ENCODE results near the gene SMYD3. TPM values are rescaled to one million over a fixed set of nuclear protein-coding genes. Genes with fewer than 3 reads are reported as not detected.
"Not testable (repeated sequence)": the region's sequence is repeated elsewhere in the genome, so short reads cannot be mapped to it uniquely, and the experiment has no call there.

The SMYD3 gene
- total RNA-seq, 1 donor: 31.2 TPM

GRCh38 chr1:246367041-246367440 lies 140.0 kb downstream of the SMYD3 start:
- no peak for DNase-seq (ENCODE audit: low read depth in 2 of 3, low spot score in 2 of 3)

- no peak for DNase-seq (ENCODE audit: low read depth in 2 of 3, low spot score in 2 of 3)
Measured at GRCh38 chr1:246365708-246366107, 141.4 kb downstream of the SMYD3 start.

- DNase-seq (ENCODE audit: low read depth in 2 of 3, low spot score in 2 of 3): no peak
Measured at GRCh38 chr1:246364415-246364941, 142.6 kb downstream of the SMYD3 start.

GRCh38 chr1:246357014-246357598 lies 150.0 kb downstream of the SMYD3 start:
- not testable (repeated sequence) for DNase-seq (ENCODE audit: low read depth in 2 of 3, low spot score in 2 of 3)

- no peak for DNase-seq (ENCODE audit: low read depth in 2 of 3, low spot score in 2 of 3)
Measured at GRCh38 chr1:246355411-246356230, 151.5 kb downstream of the SMYD3 start.

GRCh38 chr1:246351721-246352120 lies 155.4 kb downstream of the SMYD3 start:
- DNase-seq (ENCODE audit: low read depth in 2 of 3, low spot score in 2 of 3): no peak

GRCh38 chr1:246350745-246351144 lies 156.3 kb downstream of the SMYD3 start:
- no peak for DNase-seq (ENCODE audit: low read depth in 2 of 3, low spot score in 2 of 3)

GRCh38 chr1:246343937-246344336 lies 163.1 kb downstream of the SMYD3 start:
- DNase-seq (ENCODE audit: low read depth in 2 of 3, low spot score in 2 of 3): no peak

GRCh38 chr1:246343251-246343650 lies 163.8 kb downstream of the SMYD3 start:
- no peak for DNase-seq (ENCODE audit: low read depth in 2 of 3, low spot score in 2 of 3)

GRCh38 chr1:246338546-246338945 lies 168.5 kb downstream of the SMYD3 start:
- DNase-seq (ENCODE audit: low read depth in 2 of 3, low spot score in 2 of 3): no peak

GRCh38 chr1:246338098-246338497 lies 169.0 kb downstream of the SMYD3 start:
- no peak for DNase-seq (ENCODE audit: low read depth in 2 of 3, low spot score in 2 of 3)

- no peak for DNase-seq (ENCODE audit: low read depth in 2 of 3, low spot score in 2 of 3)
Measured at GRCh38 chr1:246335151-246335550, 171.9 kb downstream of the SMYD3 start.

- DNase-seq (ENCODE audit: low read depth in 2 of 3, low spot score in 2 of 3): no peak
Measured at GRCh38 chr1:246333855-246334254, 173.2 kb downstream of the SMYD3 start.

GRCh38 chr1:246332078-246332477 lies 175.0 kb downstream of the SMYD3 start:
- no peak for DNase-seq (ENCODE audit: low read depth in 2 of 3, low spot score in 2 of 3)

- DNase-seq (ENCODE audit: low read depth in 2 of 3, low spot score in 2 of 3): no peak
Measured at GRCh38 chr1:246329900-246330299, 177.2 kb downstream of the SMYD3 start.

GRCh38 chr1:246329292-246329691 lies 177.8 kb downstream of the SMYD3 start:
- not testable (repeated sequence) for DNase-seq (ENCODE audit: low read depth in 2 of 3, low spot score in 2 of 3)

GRCh38 chr1:246324711-246325110 lies 182.4 kb downstream of the SMYD3 start:
- no peak for DNase-seq (ENCODE audit: low read depth in 2 of 3, low spot score in 2 of 3)

GRCh38 chr1:246324033-246324432 lies 183.0 kb downstream of the SMYD3 start:
- not testable (repeated sequence) for DNase-seq (ENCODE audit: low read depth in 2 of 3, low spot score in 2 of 3)

- DNase-seq (ENCODE audit: low read depth in 2 of 3, low spot score in 2 of 3): peak in 1 of 3 donors; percentile 56
Measured at GRCh38 chr1:246320286-246320685, 186.8 kb downstream of the SMYD3 start.

- DNase-seq (ENCODE audit: low read depth in 2 of 3, low spot score in 2 of 3): no peak
Measured at GRCh38 chr1:246319083-246319714, 187.9 kb downstream of the SMYD3 start.

- DNase-seq (ENCODE audit: low read depth in 2 of 3, low spot score in 2 of 3): no peak
Measured at GRCh38 chr1:246318622-246319021, 188.5 kb downstream of the SMYD3 start.

GRCh38 chr1:246318036-246318359 lies 189.1 kb downstream of the SMYD3 start:
- DNase-seq (ENCODE audit: low read depth in 2 of 3, low spot score in 2 of 3): no peak
